NCI-H2029 (cell line): ENCODE measurements around the gene ICAM3.
A peak's percentile ranks its signal among the peaks of the same experiment; 100 is the strongest.

Experiments used
- DNase-seq: peaks from one replicate; lab custom pipeline; 2025; lab: John Stamatoyannopoulos, UW

The ICAM3 gene

GRCh38 chr19:10318807-10319682 lies 20.4 kb downstream of the ICAM3 start:
- DNase-seq: no peak

GRCh38 chr19:10317857-10318462 lies 21.5 kb downstream of the ICAM3 start:
- DNase-seq: no peak

GRCh38 chr19:10317045-10317856 lies 22.2 kb downstream of the ICAM3 start:
- DNase-seq: no peak

GRCh38 chr19:10316229-10317044 lies 23.0 kb downstream of the ICAM3 start:
- peak; percentile 11 for DNase-seq

- DNase-seq: peak; percentile 85
Observed at GRCh38 chr19:10315335-10316214, 23.8 kb downstream of the ICAM3 start, which contains the start of gene FDX2. TSS of gene FDX2 (minus strand) at chr19:10316015. CDS start at chr19:10315996, 19 bp downstream.

- DNase-seq: no peak
Observed at GRCh38 chr19:10309423-10309822, 30.0 kb downstream of the ICAM3 start, which contains the start of gene ZGLP1. TSS of gene ZGLP1 (minus strand) at chr19:10309815.

- DNase-seq: no peak
Observed at GRCh38 chr19:10306327-10306726, 33.1 kb downstream of the ICAM3 start.

GRCh38 chr19:10305139-10305806 lies 34.2 kb downstream of the ICAM3 start:
- no peak for DNase-seq

GRCh38 chr19:10299545-10300458 lies 39.6 kb downstream of the ICAM3 start:
- no peak for DNase-seq

- no peak for DNase-seq
Observed at GRCh38 chr19:10295847-10296591, 43.4 kb downstream of the ICAM3 start.

- no peak for DNase-seq
Observed at GRCh38 chr19:10295305-10295846, 44.0 kb downstream of the ICAM3 start.

GRCh38 chr19:10294368-10294697 lies 45.1 kb downstream of the ICAM3 start:
- no peak for DNase-seq

GRCh38 chr19:10293637-10294367 lies 45.6 kb downstream of the ICAM3 start:
- no peak for DNase-seq

GRCh38 chr19:10292789-10293636 lies 46.4 kb downstream of the ICAM3 start:
- DNase-seq: no peak

- DNase-seq: no peak
Observed at GRCh38 chr19:10292206-10292788, 47.1 kb downstream of the ICAM3 start.
